NCI-H2081 (cell line): ENCODE results near the gene SYNGR2.

Experiments used
- DNase-seq, 2 experiments: peaks; one replicate each; lab custom pipeline; 2025; lab: John Stamatoyannopoulos, UW

SYNGR2 gene

DNA sequence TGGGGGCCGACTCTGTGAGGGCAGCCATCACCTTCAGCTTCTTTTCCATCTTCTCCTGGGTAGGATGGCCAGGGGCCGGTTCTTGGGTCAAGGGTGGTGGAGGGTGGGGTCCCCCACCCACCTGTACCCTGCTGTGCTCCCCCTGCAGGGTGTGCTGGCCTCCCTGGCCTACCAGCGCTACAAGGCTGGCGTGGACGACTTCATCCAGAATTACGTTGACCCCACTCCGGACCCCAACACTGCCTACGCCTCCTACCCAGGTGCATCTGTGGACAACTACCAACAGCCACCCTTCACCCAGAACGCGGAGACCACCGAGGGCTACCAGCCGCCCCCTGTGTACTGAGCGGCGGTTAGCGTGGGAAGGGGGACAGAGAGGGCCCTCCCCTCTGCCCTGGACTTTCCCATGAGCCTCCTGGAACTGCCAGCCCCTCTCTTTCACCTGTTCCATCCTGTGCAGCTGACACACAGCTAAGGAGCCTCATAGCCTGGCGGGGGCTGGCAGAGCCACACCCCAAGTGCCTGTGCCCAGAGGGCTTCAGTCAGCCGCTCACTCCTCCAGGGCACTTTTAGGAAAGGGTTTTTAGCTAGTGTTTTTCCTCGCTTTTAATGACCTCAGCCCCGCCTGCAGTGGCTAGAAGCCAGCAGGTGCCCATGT is 3.3 kb downstream of the SYNGR2 start:
- DNase-seq = peak; percentile 52 to 83

DNA sequence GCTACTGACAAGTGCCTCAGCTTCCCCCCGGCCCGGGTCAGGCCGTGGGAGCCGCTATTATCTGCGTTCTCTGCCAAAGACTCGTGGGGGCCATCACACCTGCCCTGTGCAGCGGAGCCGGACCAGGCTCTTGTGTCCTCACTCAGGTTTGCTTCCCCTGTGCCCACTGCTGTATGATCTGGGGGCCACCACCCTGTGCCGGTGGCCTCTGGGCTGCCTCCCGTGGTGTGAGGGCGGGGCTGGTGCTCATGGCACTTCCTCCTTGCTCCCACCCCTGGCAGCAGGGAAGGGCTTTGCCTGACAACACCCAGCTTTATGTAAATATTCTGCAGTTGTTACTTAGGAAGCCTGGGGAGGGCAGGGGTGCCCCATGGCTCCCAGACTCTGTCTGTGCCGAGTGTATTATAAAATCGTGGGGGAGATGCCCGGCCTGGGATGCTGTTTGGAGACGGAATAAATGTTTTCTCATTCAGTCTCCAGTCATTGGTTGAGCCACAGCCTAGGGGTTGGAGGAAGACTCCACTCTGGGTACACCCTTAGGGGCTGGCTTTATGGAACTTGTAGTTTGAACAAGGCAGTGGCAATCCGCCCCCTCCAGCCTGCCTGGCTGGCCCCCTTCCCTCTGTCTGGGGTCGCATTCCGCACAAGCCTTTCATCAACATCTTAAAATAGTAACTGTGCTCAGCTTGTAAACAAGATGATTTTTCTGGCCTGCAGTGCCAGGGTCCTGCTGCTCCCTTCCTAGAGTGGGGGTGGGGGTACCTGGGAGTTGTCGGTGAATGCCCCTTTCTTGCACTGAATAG is 4.1 kb downstream of the SYNGR2 start:
- peak; percentile 60 to 83 for DNase-seq

DNA sequence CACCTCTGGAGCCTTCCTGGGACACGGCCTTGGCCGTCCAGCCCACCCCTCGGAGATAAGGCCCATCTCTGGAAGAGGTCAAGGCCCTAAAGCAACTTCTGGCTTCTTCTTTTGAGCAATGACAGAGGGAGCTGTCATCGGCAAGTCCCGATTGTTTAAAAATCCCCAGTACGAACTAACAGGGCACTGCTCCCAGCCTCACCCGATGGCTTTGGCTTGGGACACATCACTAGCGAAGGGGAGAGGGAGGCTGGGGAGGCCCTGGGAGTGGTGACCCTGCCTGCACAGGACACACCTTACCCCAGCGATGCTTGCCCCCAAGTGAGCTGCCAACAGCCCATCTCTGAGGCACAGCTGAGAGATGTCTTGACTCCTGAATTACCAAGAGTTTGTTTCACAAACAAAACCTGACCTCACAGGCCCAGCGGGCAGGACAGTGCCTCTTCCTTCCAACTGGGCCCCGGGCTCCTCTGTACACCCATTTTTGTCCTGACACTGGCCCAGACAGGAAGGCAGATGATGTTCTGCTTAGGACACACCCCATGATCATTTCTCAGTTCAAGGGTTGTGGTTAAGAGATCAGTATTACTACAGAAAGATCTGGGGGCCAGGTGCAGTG is 4.8 kb downstream of the SYNGR2 start:
- DNase-seq = no peak

- no peak for DNase-seq
These were observed 6.0 kb downstream of the SYNGR2 start for GRCh38 chr17:78174346-78174869.

- peak in 1 of 2 experiments; percentile 42 for DNase-seq
These were observed 6.7 kb downstream of the SYNGR2 start for GRCh38 chr17:78174870-78175642.

- DNase-seq = no peak
These were observed 7.2 kb downstream of the SYNGR2 start for GRCh38 chr17:78175643-78175981.

- no peak for DNase-seq
These were observed 8.2 kb downstream of the SYNGR2 start for GRCh38 chr17:78176548-78177025.

GRCh38 chr17:78179372-78179771 is 11.0 kb downstream of the SYNGR2 start:
- DNase-seq = no peak

GRCh38 chr17:78180083-78180482 is 11.7 kb downstream of the SYNGR2 start:
- DNase-seq = no peak

- no peak for DNase-seq
These were observed 12.1 kb downstream of the SYNGR2 start for GRCh38 chr17:78180508-78180907.

- no peak for DNase-seq
These were observed 14.1 kb downstream of the SYNGR2 start for GRCh38 chr17:78182504-78182903.

DNA sequence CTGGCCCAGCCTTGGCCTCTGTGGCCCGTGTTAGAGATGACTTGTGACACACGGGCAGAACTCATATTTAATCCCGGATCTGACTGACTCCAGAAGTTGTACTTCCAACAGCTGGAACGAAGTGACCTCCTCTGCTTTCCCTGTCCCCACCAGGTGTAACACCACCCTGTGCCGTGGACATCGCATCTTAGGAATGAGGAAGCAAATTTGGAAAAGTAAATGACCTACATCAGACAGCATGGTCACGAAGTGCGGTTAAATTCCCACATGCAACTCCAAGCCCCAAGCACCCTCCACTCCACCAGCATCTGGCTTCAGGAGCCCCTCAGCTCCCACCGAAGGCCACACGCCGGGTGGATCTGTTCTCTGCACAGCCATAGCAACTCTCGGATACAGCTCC is 15.5 kb downstream of the SYNGR2 start:
- DNase-seq = no peak

GRCh38 chr17:78184351-78184750 is 16.0 kb downstream of the SYNGR2 start:
- DNase-seq = no peak

GRCh38 chr17:78184868-78185267 is 16.5 kb downstream of the SYNGR2 start:
- DNase-seq = no peak

DNA sequence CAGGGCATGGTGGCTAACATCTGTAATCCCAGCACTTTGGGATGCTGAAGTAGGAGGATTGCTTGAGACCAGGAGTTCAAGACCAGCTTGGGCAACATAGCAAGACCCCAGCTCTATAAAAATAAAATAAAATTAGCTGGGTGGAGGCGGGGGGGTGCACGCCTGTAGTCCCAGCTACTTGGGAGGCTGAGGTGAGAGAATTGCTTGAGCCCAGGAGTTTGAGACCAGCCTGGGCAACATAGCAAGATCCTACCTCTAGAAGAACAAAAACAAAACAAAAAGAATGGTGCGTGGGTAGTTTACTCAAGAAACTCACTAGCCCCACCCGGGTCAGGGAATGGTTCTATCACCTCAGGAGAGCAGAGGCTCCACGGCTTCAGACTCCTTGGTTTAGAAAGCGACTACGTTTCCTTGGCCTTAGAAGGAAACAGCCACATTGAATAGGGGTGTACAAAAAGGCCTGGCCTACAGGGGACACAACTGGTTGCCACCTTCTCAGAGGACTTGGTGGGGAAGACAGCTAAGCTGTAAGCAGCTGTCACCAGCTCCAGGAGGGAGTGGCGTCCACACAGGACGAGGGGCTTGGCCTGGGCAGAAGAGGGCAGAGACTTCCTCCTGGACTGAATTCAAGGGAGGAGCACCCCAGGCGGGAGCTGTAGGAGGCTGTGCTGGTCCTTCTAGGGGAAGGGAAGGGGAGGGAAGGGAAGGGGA is 17.8 kb downstream of the SYNGR2 start:
- DNase-seq = no peak

DNA sequence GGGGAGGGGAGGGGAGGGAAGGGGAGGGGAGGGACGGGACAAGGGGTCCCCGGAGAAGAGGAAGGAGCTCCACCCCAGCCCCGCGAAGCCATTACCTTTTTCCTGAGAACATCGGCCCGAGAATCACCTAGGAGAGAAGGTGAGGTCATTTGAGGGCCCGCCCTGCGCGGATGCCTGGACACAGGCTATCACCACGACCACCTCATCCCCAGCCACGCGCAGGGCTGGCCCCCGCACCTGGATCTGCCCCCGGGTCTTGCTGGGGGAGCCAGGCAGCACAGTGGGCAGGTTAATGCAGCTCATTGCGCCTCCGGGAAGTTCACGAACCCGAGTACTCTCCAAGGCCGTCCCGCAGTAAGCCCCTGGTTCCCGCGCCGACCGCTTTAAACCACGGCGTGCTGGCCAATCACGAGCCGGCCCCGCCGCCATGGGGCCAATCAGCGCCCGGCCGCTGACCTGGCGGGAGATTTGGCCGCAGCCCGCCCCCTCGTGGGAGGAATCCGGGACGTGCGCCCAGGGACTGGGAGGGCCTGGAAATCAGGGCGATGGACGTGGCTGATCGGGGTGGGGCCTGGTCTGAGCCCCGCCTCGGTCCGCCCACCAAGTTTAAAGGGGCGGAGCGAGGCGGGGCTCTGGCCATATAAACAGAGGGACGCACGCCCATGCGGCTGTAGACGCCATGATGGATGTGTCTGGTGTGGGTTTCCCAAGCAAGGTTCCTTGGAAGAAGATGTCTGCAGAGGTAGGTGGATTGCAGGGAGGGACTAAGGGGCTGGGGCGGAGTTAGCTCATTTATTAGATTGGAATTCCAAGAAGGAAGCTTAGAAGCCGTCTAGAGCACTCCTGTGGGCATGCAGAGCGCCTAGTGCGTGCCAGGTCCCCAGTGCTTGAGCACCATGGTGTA is 18.6 kb downstream of the SYNGR2 start, which contains the start of the genes AFMID and TK1:
TSS of gene AFMID (plus strand) at position 671 of the 904 bp plus-strand sequence. CDS start at position 680, 9 bp downstream.
TSS of gene TK1 (minus strand) at position 361 of the 904 bp plus-strand sequence. CDS start at position 303, 58 bp downstream.
- DNase-seq = peak; percentile 97 to 98

DNA sequence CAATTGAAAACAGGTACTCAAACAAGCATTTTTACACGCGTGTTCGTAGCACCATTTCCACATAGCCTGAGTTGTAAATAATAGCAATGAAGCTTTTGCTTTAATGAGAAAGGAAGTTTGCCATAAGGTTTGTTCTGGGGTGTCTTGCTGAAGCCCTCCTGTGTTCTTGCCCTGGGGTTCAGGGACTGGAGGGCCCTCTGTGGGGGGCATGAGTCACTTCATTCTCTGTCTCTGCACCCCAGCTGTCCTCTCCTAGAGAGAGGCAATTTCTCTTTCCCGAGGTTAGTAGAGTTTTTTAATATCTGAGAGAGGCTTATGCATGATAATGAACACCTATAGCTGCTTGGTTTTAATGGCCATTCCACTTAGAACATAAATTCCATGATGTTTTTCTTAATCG is 28.3 kb downstream of the SYNGR2 start:
- DNase-seq = no peak

- DNase-seq = no peak
These were observed 28.9 kb downstream of the SYNGR2 start for GRCh38 chr17:78197147-78197832.

DNA sequence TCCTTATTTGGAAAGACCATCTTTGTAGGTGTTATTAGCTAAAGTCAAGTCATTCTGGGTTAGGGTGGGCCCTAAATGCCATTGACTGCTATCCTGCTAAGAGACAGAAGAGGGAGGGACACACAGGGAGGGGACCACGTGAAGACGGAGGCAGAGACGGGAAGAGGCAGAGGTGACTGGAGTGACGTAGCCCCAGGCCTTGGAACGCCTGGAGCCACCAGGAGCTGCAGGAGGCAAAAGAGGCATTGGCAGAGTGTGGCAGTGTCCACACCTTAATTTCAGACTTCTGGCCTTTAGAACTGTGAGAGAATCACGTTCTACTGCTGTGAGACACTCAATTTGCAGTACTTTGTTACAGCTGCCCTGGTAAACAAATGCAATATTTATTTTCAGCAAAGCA is 32.1 kb downstream of the SYNGR2 start:
- DNase-seq = no peak
